HUDEP-2 (cell line): Measurements from ENCODE around the gene GATA6.
A peak's percentile ranks its signal among the peaks of the same experiment; 100 is the strongest.
"Not testable (repeated sequence)": the region's sequence is repeated elsewhere in the genome, so short reads cannot be mapped to it uniquely, and the experiment has no call there.

Experiments used
- DNase-seq, 76 experiments: peaks; one replicate each; lab custom pipeline; 2025; ENCODE audit not compliant: unreplicated experiment in 76 of 76; lab: John Stamatoyannopoulos, UW

GATA6 gene

GRCh38 chr18:22179631-22180030 is 10.2 kb downstream of the GATA6 start:
- no peak for DNase-seq

DNA sequence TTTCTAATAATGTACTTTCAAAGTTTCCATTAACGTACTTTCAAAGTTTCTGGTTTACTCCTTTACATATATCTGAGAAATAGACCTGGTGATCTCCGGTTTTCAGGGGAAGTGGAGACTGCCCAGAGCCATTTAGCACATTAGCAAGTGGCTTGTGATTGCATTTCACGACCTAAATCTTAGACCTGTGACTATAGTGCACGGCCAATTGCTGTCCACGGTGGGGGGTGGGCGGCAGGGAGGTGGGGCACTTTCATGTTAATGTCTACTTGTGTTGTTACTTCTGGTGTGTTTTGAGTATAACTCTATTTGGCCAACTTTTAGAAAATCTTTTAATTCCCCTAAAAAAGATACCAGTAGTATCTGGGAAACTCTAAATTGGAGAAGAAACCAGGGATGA is 11.3 kb downstream of the GATA6 start:
- no peak for DNase-seq

DNA sequence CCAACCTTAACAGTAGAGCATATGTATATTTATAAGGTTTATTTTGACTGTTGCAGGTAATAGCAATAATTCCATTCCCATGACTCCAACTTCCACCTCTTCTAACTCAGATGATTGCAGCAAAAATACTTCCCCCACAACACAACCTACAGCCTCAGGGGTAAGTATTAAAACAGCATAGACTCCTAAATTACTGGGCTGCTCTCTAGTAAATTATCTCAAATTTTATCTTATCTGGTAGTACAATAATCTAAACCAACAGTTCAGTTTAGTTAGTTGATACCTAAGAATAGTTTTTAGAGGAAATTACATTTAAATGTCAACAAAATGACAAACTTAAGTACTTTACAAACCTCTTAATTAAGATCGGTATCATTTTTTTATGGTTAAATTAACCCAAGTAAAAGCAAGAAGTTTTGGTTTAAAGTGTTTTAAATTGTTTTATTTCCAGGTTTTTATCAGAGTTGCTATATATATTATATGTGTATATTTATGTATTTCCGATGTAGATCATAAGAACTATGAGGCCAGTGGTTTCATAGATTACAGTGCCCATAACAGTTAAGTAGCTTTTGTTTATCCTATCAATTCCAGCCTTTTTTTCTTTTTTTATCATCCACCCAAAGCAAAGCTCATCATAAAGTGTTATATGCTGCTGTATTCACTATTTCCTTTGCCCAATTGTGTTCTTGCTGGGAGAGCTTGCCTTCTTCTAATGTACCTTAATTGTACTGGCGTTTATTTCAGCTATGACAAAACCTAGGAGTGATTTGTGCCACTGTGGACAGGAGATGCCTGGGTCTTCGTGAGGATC is 13.7 kb downstream of the GATA6 start:
- no peak for DNase-seq

DNA sequence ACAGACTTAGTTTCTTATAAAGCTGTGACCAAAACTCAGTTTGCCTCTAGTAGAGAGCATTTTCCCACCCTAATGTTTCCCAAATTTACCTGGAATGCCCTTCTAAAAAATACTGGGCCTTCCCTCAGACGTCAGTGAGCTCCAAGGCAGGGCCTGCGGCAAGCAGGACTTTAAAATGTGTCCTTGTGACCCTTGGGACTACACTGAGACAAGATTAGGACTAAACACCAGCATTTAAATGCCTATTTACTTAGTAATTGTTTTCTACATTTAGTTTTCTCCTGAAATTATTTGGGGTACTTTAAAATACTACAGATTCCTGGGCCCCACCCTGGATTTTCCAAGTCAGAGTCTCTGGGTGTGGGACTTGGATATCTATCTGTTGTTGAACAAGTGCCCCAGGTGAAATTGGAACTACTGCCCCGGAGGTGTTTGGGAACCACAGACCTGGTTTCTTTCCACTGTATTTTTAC is 14.3 kb downstream of the GATA6 start:
- DNase-seq = no peak

DNA sequence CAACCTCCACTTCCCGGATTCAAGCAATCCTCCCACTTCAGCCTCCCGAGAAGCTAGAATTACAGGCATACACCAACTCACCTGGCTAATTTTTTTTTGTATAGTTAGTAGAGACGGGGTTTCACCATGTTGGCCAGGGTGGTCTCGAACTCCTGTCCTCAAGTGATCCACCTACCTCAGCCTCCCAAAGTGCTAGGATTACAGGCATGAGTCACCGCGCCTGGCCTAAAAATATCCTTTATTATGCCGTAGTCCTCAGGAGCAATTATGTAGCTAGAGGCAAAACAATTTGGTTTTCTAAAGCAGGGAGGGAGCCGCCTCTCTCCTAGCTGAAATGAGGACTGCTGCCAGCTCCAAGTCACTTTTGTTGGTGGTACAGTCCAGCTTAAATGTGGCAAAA is 15.2 kb downstream of the GATA6 start:
- DNase-seq = not testable (repeated sequence)

GRCh38 chr18:22185273-22185672 is 15.9 kb downstream of the GATA6 start:
- DNase-seq = no peak

- no peak for DNase-seq
Observed at GRCh38 chr18:22185771-22186386, 16.5 kb downstream of the GATA6 start.

GRCh38 chr18:22186484-22186971 is 17.1 kb downstream of the GATA6 start:
- DNase-seq = no peak

GRCh38 chr18:22188559-22189267 is 19.3 kb downstream of the GATA6 start:
- no peak for DNase-seq

DNA sequence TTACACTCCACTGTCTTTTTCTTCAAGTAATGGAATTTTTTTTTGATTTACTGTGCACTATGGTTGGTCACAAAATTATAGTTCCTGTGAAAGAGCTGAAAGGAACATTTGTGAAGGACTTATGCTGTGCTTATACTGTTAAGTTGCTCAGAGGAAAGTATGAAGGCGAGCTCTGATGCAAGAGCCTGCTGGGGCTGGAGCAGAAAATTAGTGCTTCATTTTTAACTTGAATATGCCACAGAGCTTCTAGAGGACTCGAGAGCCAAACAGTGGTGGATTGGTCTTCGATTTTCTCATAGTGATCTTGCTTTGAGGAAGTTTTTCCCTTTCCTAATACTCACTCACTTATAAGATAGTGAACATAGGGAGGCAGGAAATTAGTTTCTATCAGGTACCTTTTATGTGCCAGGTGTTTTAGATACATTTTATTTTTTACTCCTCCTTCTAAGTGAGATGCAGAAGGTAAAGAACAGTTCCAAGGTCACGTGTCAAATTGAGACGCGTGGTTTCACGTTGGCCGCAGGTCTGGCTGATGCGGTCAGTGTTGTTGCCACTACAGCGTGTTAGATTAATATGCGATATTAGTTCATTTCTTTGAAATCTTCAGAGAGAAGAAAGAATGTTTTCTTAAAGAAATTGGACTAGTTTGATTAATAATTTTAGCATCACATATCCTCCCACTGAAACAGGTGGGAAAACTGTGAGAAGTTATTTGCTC is 20.2 kb downstream of the GATA6 start:
- no peak for DNase-seq

DNA sequence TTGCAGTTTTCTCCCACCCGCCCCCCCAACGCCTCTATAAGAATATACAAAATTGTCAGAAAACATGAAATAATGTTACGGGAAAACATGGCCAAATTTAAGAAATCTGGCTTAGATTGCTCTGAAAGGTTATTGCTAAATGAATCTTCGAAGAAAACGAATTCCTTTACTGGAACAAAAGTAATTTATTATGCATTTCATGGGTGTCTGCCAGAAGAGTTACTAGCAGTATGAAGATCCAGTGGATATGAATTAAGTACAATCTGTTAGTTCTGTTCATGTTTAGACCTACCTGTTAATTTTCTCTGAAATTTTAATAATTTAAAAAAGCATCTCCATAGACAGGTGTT is 21.9 kb downstream of the GATA6 start:
- no peak for DNase-seq

- no peak for DNase-seq
Observed at GRCh38 chr18:22191923-22192322, 22.5 kb downstream of the GATA6 start.

DNA sequence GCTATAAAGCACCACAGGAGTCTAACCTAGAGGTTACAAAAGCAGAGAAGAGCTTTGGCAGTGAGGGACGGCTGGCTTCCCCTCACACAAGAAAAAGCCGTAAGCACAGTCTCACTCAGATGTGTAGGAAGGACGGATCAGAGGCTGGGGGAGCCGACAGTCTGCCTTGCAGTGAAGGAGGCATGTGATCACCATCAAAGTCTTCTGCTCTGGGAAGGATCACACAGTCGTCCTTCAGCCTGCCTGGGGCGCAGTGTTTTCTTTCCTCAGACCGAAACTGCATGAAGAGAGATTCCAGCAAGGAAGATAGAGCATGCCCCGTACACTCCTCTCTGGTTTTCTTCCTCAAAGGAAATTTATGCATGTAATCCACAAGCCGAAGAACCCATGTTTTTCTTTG is 24.1 kb downstream of the GATA6 start:
- no peak for DNase-seq

DNA sequence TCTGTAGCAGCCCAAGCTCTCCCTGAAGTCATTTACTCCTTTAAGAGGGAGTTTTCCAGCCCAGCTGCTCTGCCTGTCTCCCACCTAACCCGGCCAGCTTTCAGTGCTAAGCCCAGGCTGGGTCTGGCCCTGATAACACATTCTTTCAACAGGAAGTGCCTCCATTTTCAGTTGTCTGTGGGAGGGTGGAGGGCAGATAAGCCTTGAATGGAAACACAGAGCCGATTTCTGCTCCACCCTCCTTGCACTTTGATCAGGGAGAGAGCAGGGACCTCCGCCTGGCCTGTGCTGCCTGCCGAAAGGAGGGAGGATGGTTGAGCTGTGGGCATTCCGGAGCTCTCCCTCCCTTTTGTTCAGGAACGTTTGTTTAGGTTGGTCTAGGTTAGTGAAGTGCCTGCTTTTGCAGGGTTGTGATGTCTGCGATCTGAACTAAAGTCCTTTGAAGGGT is 24.8 kb downstream of the GATA6 start:
- peak in 57 of 76 experiments; percentile 9 to 73 (median 44) for DNase-seq

DNA sequence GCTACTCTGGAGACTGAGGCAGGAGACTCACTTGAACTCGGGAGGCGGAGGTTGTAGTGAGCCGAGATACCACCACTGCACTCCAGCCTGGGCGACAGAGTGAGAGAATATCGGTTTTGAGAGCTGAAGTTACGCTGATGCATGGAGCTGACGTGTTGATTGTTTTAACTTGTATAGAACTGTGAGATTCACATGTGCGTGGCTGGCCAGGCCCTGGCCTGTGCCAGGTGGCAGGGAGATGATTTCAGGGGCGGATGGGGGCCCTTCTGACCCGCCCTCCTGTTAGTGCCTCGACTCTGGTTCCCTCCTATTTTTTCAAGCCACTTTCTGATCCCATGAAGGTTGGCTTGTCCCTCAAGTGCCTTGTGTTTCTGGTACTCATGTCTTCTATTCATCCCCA is 25.7 kb downstream of the GATA6 start:
- DNase-seq = no peak

DNA sequence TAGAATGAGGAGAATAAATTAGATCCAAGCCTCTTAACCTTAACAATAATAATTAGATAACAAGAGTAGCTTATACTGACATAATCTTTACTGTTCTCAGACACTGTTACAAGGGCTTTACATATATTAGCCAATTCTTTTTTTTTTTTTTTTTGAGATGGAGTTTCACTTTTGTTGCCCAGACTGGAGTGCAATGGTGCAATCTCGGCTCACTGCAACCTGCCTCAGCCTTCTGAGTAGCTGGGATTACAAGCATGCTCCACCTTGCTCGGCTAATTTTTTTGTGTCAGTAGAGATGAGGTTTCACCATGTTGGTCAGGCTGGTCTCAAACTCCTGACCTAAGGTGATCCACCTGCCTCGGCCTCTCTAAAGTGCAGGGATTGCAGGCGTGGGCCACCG is 27.6 kb downstream of the GATA6 start:
- DNase-seq = not testable (repeated sequence)

- DNase-seq = no peak
Observed at GRCh38 chr18:22197668-22198067, 28.3 kb downstream of the GATA6 start.

DNA sequence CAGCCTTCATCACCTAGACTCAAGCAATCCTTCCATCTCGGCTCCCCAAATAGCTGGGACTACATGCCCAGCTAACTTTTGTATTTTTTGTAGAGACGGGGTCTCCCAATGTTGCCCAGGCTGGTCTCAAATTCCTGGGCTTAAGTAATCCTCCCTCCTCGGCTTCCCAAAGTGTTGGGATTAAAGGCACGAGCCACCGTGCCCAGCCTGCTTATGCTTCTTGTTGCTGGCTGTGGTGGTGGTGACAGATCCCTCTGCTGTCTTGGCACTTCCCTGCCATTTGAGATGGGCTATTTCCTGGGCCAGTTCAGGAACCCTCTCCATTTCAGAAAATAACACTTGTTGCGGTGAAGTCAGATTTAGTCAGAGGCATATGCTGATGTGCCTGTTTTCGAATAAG is 28.8 kb downstream of the GATA6 start:
- no peak for DNase-seq

DNA sequence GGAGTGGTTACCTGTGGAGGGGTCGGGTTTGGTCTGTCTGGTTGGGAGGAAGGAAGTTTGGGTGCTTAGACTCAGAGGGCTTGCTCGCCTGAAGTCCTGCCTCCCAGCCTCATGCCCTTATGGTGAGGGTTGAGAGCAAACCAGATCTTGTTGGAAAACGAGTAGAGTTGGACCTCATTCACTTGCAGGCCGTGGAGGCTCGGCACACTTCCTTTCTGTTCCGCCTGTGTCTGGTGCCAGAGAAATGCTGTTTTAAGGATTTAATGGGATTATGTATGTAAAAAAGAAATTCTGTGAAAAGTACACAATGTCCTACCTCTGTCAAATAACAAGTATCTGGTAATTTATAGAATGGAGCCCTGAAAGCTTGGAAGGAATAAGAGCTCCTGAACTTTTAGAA is 29.6 kb downstream of the GATA6 start:
- DNase-seq = no peak

GRCh38 chr18:22200611-22201225 is 31.3 kb downstream of the GATA6 start:
- DNase-seq = no peak
